GM23338 (cell line): ENCODE measurements around the gene DIO3. TPM values are rescaled to one million over a fixed set of nuclear protein-coding genes. Genes with fewer than 3 reads are reported as not detected.

Experiments
- ATAC-seq: fragments of 200-7000 bp; cut with Tn5 transposase; 3 replicates; pipeline ENCODE4 v1.9.1; 2020
- DNase-seq: peaks from one replicate; pipeline ENCODE4 v3.0.0-alpha.2; 2015; ENCODE audit warnings: low spot score
- H2AFZ ChIP-seq: fragments of 200-600 bp; sonication (generic); 2 replicates; pipeline ENCODE4 v1.8.0; 2016; ENCODE audit warnings: antibody characterized with exemption, mild to moderate bottlenecking, moderate library complexity
- H3F3A ChIP-seq: fragments of 200-600 bp; sonication (generic); replicated peaks from 2 replicates; pipeline ENCODE4 v1.8.0; 2017; ENCODE audit warnings: antibody characterized with exemption, mixed run types, low read depth
- H3K27ac ChIP-seq: fragments of 200-600 bp; sonication (generic); 2 replicates; pipeline ENCODE4 v1.6.1; 2016; ENCODE audit warnings: low read depth
- H3K27me3 ChIP-seq: fragments of 200-600 bp; sonication (generic); 2 replicates; pipeline ENCODE4 v1.8.0; 2016; ENCODE audit warnings: mild to moderate bottlenecking, mixed run types, moderate library complexity; ENCODE audit not compliant: insufficient read depth
- H3K36me3 ChIP-seq: fragments of 200-600 bp; sonication (generic); 2 replicates; pipeline ENCODE4 v1.8.0; 2016; ENCODE audit warnings: mild to moderate bottlenecking; ENCODE audit not compliant: insufficient read depth
- H3K4me1 ChIP-seq: fragments of 200-600 bp; sonication (generic); 2 replicates; pipeline ENCODE4 v1.8.0; 2016; ENCODE audit warnings: mild to moderate bottlenecking, moderate library complexity; ENCODE audit not compliant: insufficient read depth
- H3K4me2 ChIP-seq: fragments of 200-600 bp; sonication (generic); 2 replicates; pipeline ENCODE4 v1.7.1; 2017; ENCODE audit warnings: mixed run types
- H3K4me3 ChIP-seq: fragments of 200-600 bp; sonication (generic); 2 replicates; pipeline ENCODE4 v1.6.1; 2016; ENCODE audit warnings: mixed run types
- H3K79me2 ChIP-seq: fragments of 200-600 bp; sonication (generic); replicated peaks from 2 replicates; pipeline ENCODE4 v1.8.0; 2017; ENCODE audit warnings: mild to moderate bottlenecking; ENCODE audit not compliant: insufficient read depth
- H3K9me2 ChIP-seq: fragments of 200-600 bp; sonication (generic); 2 replicates; pipeline ENCODE4 v1.8.0; 2017; ENCODE audit not compliant: insufficient read depth
- H4K20me1 ChIP-seq: fragments of 200-600 bp; sonication (generic); replicated peaks from 2 replicates; pipeline ENCODE4 v1.8.0; 2017; ENCODE audit warnings: mild to moderate bottlenecking; ENCODE audit not compliant: insufficient read depth
- H3K27ac Mint-ChIP-seq: 2 replicates; pipeline ENCODE4 v1.8.0; 2020; ENCODE audit warnings: inconsistent platforms, mild to moderate bottlenecking, moderate library complexity, mixed read lengths
- H3K27me3 Mint-ChIP-seq: 3 replicates; pipeline ENCODE4 v1.8.0; 2022; ENCODE audit warnings: low read depth, mild to moderate bottlenecking, moderate library complexity, mixed read lengths, inconsistent platforms; ENCODE audit not compliant: insufficient read depth, poor library complexity
- H3K36me3 Mint-ChIP-seq: 3 replicates; pipeline ENCODE4 v1.8.0; 2021; ENCODE audit warnings: low read depth, mild to moderate bottlenecking, inconsistent platforms, moderate library complexity, mixed read lengths
- H3K4me1 Mint-ChIP-seq: 3 replicates; pipeline ENCODE4 v1.8.0; 2020; ENCODE audit warnings: mild to moderate bottlenecking, inconsistent platforms, mixed read lengths
- H3K4me3 Mint-ChIP-seq: 3 replicates; pipeline ENCODE4 v1.8.0; 2021; ENCODE audit warnings: moderate library complexity, mild to moderate bottlenecking, inconsistent platforms, mixed read lengths
- H3K9me3 Mint-ChIP-seq: 3 replicates; pipeline ENCODE4 v1.8.0; 2020; ENCODE audit warnings: moderate library complexity, mild to moderate bottlenecking, inconsistent platforms, mixed read lengths
- CTCF ChIP-seq, 2 experiments: fragments of 200-600 bp in 1 of 2; sonication (generic) in 1 of 2; conservative IDR thresholded peaks; 2 replicates each; pipeline versions ENCODE4 v1.5.1 to v1.6.1; 2016 to 2017; ENCODE audit warnings: antibody characterized with exemption in 2 of 2, low read depth in 2 of 2, mild to moderate bottlenecking in 2 of 2, moderate library complexity in 1 of 2
- ETS1 ChIP-seq: IDR thresholded peaks from 2 replicates; pipeline ENCODE4 v1.6.1; 2016; ENCODE audit warnings: antibody characterized with exemption
- EZH2phosphoT487 ChIP-seq: fragments of 200-600 bp; sonication (generic); IDR thresholded peaks from one replicate; pipeline ENCODE4 v1.8.1; 2018; ENCODE audit warnings: antibody characterized with exemption; ENCODE audit not compliant: unreplicated experiment
- JUNB ChIP-seq: IDR thresholded peaks from one replicate; pipeline ENCODE4 v1.6.1; 2016; ENCODE audit warnings: antibody characterized with exemption; ENCODE audit not compliant: unreplicated experiment
- STAT1 ChIP-seq: IDR thresholded peaks from one replicate; pipeline ENCODE4 v1.6.1; 2016; ENCODE audit warnings: antibody characterized with exemption; ENCODE audit not compliant: unreplicated experiment
- ZNF114 ChIP-seq: fragments of 250-450 bp; sonication (Bioruptor Pico); IDR thresholded peaks from 2 replicates; pipeline ENCODE4 v1.5.0; 2020; ENCODE audit warnings: mild to moderate bottlenecking, moderate library complexity
- polyA plus RNA-seq: library from polyadenylated mRNA; unstranded; fragments of >200 nt; fragmentation: Nextera tagmentation; extraction: Ambion mirVana; gene quantifications from 2 replicates; pipeline ENCODE4 v1.2.1, GENCODE V29; 2016
- total RNA-seq: library from RNA; depleted of rRNA; stranded (reverse); fragments of >200 nt; shearing (Covaris generic); gene quantifications from 2 replicates; pipeline ENCODE4 v1.2.3, GENCODE V29; 2014
- TF ChIP-seq, protein P1 (sequence below): fragments of 250-450 bp; sonication (Bioruptor Pico); IDR thresholded peaks from 2 replicates; pipeline ENCODE4 v1.5.0; 2020; ENCODE audit warnings: mild to moderate bottlenecking, moderate library complexity

Gene DIO3
- total and polyA plus RNA-seq, 2 experiments from 2014 or later = 0.10 to 0.28 TPM

GRCh38 chr14:101588286-101588975 lies 27.1 kb downstream of the DIO3 start (continued):
- TF ChIP-seq, protein P1, sequence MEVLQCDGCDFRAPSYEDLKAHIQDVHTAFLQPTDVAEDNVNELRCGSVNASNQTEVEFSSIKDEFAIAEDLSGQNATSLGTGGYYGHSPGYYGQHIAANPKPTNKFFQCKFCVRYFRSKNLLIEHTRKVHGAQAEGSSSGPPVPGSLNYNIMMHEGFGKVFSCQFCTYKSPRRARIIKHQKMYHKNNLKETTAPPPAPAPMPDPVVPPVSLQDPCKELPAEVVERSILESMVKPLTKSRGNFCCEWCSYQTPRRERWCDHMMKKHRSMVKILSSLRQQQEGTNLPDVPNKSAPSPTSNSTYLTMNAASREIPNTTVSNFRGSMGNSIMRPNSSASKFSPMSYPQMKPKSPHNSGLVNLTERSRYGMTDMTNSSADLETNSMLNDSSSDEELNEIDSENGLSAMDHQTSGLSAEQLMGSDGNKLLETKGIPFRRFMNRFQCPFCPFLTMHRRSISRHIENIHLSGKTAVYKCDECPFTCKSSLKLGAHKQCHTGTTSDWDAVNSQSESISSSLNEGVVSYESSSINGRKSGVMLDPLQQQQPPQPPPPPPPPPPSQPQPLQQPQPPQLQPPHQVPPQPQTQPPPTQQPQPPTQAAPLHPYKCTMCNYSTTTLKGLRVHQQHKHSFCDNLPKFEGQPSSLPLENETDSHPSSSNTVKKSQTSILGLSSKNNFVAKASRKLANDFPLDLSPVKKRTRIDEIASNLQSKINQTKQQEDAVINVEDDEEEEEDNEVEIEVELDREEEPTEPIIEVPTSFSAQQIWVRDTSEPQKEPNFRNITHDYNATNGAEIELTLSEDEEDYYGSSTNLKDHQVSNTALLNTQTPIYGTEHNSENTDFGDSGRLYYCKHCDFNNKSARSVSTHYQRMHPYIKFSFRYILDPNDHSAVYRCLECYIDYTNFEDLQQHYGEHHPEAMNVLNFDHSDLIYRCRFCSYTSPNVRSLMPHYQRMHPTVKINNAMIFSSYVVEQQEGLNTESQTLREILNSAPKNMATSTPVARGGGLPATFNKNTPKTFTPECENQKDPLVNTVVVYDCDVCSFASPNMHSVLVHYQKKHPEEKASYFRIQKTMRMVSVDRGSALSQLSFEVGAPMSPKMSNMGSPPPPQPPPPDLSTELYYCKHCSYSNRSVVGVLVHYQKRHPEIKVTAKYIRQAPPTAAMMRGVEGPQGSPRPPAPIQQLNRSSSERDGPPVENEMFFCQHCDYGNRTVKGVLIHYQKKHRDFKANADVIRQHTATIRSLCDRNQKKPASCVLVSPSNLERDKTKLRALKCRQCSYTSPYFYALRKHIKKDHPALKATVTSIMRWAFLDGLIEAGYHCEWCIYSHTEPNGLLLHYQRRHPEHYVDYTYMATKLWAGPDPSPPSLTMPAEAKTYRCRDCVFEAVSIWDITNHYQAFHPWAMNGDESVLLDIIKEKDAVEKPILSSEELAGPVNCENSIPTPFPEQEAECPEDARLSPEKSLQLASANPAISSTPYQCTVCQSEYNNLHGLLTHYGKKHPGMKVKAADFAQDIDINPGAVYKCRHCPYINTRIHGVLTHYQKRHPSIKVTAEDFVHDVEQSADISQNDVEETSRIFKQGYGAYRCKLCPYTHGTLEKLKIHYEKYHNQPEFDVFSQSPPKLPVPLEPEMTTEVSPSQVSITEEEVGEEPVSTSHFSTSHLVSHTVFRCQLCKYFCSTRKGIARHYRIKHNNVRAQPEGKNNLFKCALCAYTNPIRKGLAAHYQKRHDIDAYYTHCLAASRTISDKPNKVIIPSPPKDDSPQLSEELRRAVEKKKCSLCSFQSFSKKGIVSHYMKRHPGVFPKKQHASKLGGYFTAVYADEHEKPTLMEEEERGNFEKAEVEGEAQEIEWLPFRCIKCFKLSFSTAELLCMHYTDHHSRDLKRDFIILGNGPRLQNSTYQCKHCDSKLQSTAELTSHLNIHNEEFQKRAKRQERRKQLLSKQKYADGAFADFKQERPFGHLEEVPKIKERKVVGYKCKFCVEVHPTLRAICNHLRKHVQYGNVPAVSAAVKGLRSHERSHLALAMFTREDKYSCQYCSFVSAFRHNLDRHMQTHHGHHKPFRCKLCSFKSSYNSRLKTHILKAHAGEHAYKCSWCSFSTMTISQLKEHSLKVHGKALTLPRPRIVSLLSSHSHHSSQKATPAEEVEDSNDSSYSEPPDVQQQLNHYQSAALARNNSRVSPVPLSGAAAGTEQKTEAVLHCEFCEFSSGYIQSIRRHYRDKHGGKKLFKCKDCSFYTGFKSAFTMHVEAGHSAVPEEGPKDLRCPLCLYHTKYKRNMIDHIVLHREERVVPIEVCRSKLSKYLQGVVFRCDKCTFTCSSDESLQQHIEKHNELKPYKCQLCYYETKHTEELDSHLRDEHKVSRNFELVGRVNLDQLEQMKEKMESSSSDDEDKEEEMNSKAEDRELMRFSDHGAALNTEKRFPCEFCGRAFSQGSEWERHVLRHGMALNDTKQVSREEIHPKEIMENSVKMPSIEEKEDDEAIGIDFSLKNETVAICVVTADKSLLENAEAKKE (CRISPR knock-in tag) = no peak
- no peak for TF ChIP-seq JUNB

DNA sequence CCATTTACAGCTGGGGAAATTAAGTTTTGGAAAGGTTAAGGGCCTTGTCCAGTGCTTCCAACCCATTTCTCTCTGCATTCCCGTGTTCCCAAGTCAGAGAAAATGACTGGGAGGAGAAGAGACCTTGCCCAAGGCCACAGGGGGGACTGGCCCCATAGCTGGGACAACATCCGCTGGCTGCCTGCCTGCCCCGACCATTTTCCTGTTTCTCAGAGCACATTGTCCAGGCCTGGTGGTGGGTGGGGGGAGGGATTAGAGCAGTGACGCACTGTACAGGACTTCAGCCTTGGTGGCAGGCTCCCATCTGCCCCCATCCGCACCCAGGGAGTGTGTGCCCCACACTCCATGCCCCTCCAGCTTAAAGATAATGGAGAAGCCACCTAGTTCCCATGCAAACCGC lies 27.7 kb downstream of the DIO3 start:
- no peaks in the 10 kb centered on the region for H3K4me1 ChIP-seq
- no peaks in the 10 kb centered on the region for H3K79me2 ChIP-seq
- no peaks in the 10 kb centered on the region; the same call in 2 of the 3 replicates for H3K4me1 Mint-ChIP-seq
- H2AFZ ChIP-seq = no peak overlapping the region
- no peaks in the 10 kb centered on the region for H3K36me3 Mint-ChIP-seq
- no peaks in the 10 kb centered on the region for H3K36me3 ChIP-seq
- no peaks in the 10 kb centered on the region for H3F3A ChIP-seq
- no peaks in the 10 kb centered on the region for H3K27me3 ChIP-seq
- no peaks in the 10 kb centered on the region for H3K9me3 Mint-ChIP-seq
- H3K4me3 ChIP-seq = no peak overlapping the region
- H3K4me2 ChIP-seq = no peak overlapping the region
- peaks cover 4% of the 10 kb centered on the region for H3K27me3 Mint-ChIP-seq
- DNase-seq = no peak
- no peaks in the 10 kb centered on the region for H4K20me1 ChIP-seq
- no peak overlapping the region for H3K27ac Mint-ChIP-seq
- no peak for ATAC-seq
- H3K4me3 Mint-ChIP-seq = no peak overlapping the region
- H3K9me2 ChIP-seq = no peaks in the 10 kb centered on the region
- no peak overlapping the region for H3K27ac ChIP-seq
- TF ChIP-seq ZNF114 (CRISPR knock-in tag) (no peak), EZH2phosphoT487 (no peak), CTCF (conservative IDR thresholded peaks at IDR 0.05; ENCODE audit: low read depth in 2 of 2) (no peak), JUNB (no peak), ETS1 (no peak), STAT1 (no peak)
